GM10248 (cell line): ENCODE results near the gene LPCAT1.

ENCODE experiments used
- CTCF ChIA-PET: fragments of 300-600 bp; sonication (Branson Sonifier 250); formaldehyde crosslinking; extraction: SDS; loops from one replicate; lab custom pipeline; 2021; ENCODE audit warnings: antibody characterized with exemption; lab: Yijun Ruan, JAX
- POLR2A ChIA-PET: fragments of 350-650 bp; sonication (Branson Sonifier 250); formaldehyde crosslinking; extraction: SDS; loops from one replicate; lab custom pipeline; 2020; ENCODE audit warnings: antibody characterized with exemption; lab: Yijun Ruan, JAX
- DNase-seq: peaks from one replicate; pipeline ENCODE4 v3.0.0; 2012; ENCODE audit errors: extremely low spot score
- CTCF ChIP-seq: IDR thresholded peaks from 2 replicates; pipeline ENCODE4 v1.5.1; 2012; ENCODE audit warnings: mild to moderate bottlenecking, low read depth; ENCODE audit errors: extremely low read depth, missing control alignments, control extremely low read depth

LPCAT1 gene

GRCh38 chr5:1522601-1523479 is 920 bp downstream of the LPCAT1 start:
- DNase-seq = no peak
- ChIA-PET CTCF (interaction anchor here (0.7 to 2.4 kb wide), 6 partner anchors 13 to 71 kb away, joined by 3 to 12 read pairs (median 3); no protein-coding TSS in a partner anchor), POLR2A (interaction anchor here (1.0 to 1.4 kb wide), 2 partner anchors 25 to 38 kb away, joined by 3 to 4 read pairs; no protein-coding TSS in a partner anchor)
- TF ChIP-seq CTCF = no peak

GRCh38 chr5:1521671-1522600 is 1.8 kb downstream of the LPCAT1 start:
- CTCF ChIA-PET = interaction anchor here (0.7 to 2.4 kb wide), 9 partner anchors 12 to 354 kb away, joined by 3 to 12 read pairs (median 3); no protein-coding TSS in a partner anchor
- POLR2A ChIA-PET = interaction anchor here (1.0 to 1.4 kb wide), 3 partner anchors 19 to 37 kb away, joined by 3 to 5 read pairs (median 4); no protein-coding TSS in a partner anchor
- no peak for TF ChIP-seq CTCF
- no peak for DNase-seq

- POLR2A ChIA-PET = interaction anchor here (1.1 kb wide), 1 partner anchor 18 kb away, joined by 5 read pairs; no protein-coding TSS in a partner anchor
- no peak for TF ChIP-seq CTCF
- CTCF ChIA-PET = interaction anchor here (0.8 to 2.4 kb wide), 4 partner anchors 15 to 352 kb away, joined by 3 to 12 read pairs (median 4); no protein-coding TSS in a partner anchor
- DNase-seq = no peak
Observed at GRCh38 chr5:1520791-1521453, 2.8 kb downstream of the LPCAT1 start.

GRCh38 chr5:1519631-1520210 is 4.0 kb downstream of the LPCAT1 start:
- DNase-seq = no peak
- CTCF ChIA-PET = no interaction called here
- POLR2A ChIA-PET = no interaction called here
- no peak for TF ChIP-seq CTCF

- ChIA-PET CTCF (interaction anchor here (1.1 to 1.5 kb wide), 2 partner anchors 12 to 38 kb away, joined by 3 read pairs; no protein-coding TSS in a partner anchor), POLR2A (no interaction called here)
- DNase-seq = no peak
- TF ChIP-seq CTCF = no peak
Observed at GRCh38 chr5:1517838-1518237, 5.9 kb downstream of the LPCAT1 start.
